OCI-LY3 (cell line): ENCODE data around the gene FAM229A.

Source experiments
- CTCF ChIP-seq: fragments of 200-600, 300-600 bp; sonication (generic); IDR thresholded peaks from 2 replicates; pipeline ENCODE4 v1.5.1; 2014; ENCODE audit warnings: antibody characterized with exemption, low read length, low read depth
- EZH2phosphoT487 ChIP-seq: fragments of 200-600 bp; shearing (Covaris generic); IDR thresholded peaks from 2 replicates; pipeline ENCODE4 v1.6.1; 2018; ENCODE audit warnings: antibody characterized with exemption, mixed run types, low read depth

GRCh38 chr1:32394890-32395432 is 32.7 kb upstream of the FAM229A start:
- no peak for TF ChIP-seq CTCF
- TF ChIP-seq EZH2phosphoT487, result no peak
